Stomach smooth muscle (tissue), 2 donors: ENCODE measurements around the gene NHSL2.

Experiments
- H3K27ac ChIP-seq: one replicate; pipeline ENCODE4 v1.7.0; 2013; ENCODE audit warnings: mild to moderate bottlenecking, low read length, inconsistent platforms
- H3K27me3 ChIP-seq, 2 donors: one replicate each; pipeline ENCODE4 v1.7.0; 2013; ENCODE audit warnings: low read length in 2 of 2; ENCODE audit not compliant: insufficient read depth in 2 of 2, control insufficient read depth in 1 of 2
- H3K36me3 ChIP-seq, 2 donors: one replicate each; pipeline ENCODE4 v1.7.0; 2013; ENCODE audit warnings: low read length in 2 of 2; ENCODE audit not compliant: control insufficient read depth in 2 of 2, insufficient read depth in 2 of 2
- H3K4me1 ChIP-seq: one replicate; pipeline ENCODE4 v1.7.0; 2013; ENCODE audit warnings: low read length; ENCODE audit not compliant: control insufficient read depth, insufficient read depth
- H3K4me3 ChIP-seq, 2 donors: one replicate each; pipeline ENCODE4 v1.7.0; 2013; ENCODE audit warnings: low read length in 2 of 2
- H3K9ac ChIP-seq, 2 donors: one replicate each; pipeline ENCODE4 v1.7.0; 2013; ENCODE audit warnings: low read length in 2 of 2, mild to moderate bottlenecking in 1 of 2
- H3K9me3 ChIP-seq, 2 donors: one replicate each; pipeline ENCODE4 v1.7.0; 2013; ENCODE audit warnings: low read length in 2 of 2; ENCODE audit not compliant: control insufficient read depth in 2 of 2
- donor health status: healthy.
- donor health status: Pancreatic carcinoma.

Gene NHSL2

DNA sequence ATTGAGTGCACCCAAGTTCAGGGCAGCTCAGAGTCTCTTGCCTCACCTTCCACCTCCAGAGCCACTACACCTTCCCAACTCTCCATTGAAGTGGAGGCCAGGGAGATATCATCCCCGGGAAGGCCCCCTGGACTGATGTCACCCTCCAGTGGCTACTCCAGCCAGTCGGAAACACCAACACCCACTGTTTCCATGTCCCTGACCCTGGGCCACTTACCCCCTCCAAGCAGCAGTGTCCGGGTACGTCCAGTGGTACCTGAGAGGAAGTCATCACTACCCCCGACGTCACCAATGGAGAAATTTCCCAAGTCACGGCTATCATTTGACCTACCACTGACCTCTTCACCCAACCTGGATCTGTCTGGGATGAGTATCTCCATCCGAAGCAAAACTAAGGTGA is 228.9 kb downstream of the NHSL2 start:
- H3K4me3 ChIP-seq: no peak overlapping the region
- H3K27me3 ChIP-seq: peaks cover 0 to 24% of the 10 kb centered on the region in 2 donors
- no peaks in the 10 kb centered on the region for H3K9me3 ChIP-seq
- no peak overlapping the region for H3K27ac ChIP-seq
- H3K36me3 ChIP-seq: peaks cover 18 to 25% of the 10 kb centered on the region in 2 donors
- peaks cover 3% of the 10 kb centered on the region for H3K4me1 ChIP-seq
- H3K9ac ChIP-seq: no peak overlapping the region

DNA sequence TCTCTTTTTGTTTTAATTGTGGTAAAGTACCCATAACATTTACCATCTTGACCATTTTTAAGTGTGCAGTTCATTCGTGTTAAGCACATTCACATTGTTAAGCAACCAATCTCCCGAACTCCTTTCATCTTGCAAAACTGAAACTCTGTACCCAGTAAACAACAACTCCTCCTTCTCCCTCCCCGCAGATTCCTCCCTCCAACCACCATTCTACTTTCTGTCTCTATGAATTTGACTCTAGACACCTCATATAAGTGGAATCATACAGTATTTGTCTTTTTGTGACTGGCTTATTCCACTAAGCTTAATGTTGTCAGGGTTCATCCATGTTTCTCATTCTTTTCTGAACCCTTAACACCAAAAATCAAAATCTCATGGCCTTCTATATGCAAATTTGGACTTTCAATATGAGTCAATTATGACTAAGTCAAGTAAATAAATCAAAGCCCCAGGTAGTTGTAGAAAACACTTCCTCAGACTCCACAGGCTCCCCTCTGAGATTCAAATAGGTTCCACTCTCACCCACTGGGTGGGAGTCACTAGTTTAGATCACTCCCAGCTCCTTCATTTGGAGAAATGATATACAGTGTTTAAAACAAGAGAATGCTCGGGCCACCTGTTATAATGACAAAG is 230.8 kb downstream of the NHSL2 start:
- H3K27ac ChIP-seq: no peak overlapping the region
- H3K4me1 ChIP-seq: peaks cover 3% of the 10 kb centered on the region
- H3K9ac ChIP-seq: no peak overlapping the region
- H3K27me3 ChIP-seq: peaks cover 0 to 23% of the 10 kb centered on the region in 2 donors
- no peak overlapping the region for H3K4me3 ChIP-seq
- H3K9me3 ChIP-seq: no peaks in the 10 kb centered on the region
- H3K36me3 ChIP-seq: peaks cover 18 to 25% of the 10 kb centered on the region in 2 donors

DNA sequence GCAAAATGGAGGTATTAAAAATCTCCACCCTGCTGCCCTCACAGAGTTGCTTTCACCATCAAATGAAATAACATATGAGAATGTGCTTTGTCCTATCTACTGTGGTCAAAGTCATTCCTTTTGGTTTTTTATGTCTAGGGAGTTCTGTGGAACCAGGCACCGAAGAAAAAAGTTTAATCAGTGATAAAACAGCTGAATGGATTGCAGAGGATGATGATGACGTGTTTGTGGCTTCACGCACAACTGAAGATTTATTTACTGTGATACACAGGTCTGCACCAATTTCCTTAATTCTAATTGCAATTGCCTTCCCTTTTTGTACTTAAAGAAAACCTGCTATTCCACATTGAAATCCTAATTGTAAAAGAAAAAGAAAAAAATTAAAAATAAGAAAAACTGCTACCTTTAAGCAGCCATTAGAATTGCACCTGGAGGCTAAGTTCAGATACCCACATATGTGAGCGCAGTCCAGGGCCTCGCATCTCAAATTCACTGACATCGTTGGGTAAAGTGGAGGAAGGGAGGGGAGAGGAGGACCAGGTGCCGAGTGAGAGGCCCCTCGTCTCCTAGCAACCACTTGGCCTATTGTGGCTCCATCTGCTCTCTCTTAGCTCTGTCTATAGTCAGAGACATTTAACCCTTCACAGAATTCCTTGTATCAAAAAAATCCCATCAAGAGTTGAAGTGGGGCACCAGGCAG is 231.6 kb downstream of the NHSL2 start:
- peaks cover 3% of the 10 kb centered on the region for H3K4me1 ChIP-seq
- H3K9ac ChIP-seq: no peak overlapping the region
- no peaks in the 10 kb centered on the region for H3K9me3 ChIP-seq
- no peak overlapping the region for H3K4me3 ChIP-seq
- peaks cover 14 to 25% of the 10 kb centered on the region in 2 donors for H3K36me3 ChIP-seq
- H3K27ac ChIP-seq: no peak overlapping the region
- peaks cover 0 to 25% of the 10 kb centered on the region in 2 donors for H3K27me3 ChIP-seq

DNA sequence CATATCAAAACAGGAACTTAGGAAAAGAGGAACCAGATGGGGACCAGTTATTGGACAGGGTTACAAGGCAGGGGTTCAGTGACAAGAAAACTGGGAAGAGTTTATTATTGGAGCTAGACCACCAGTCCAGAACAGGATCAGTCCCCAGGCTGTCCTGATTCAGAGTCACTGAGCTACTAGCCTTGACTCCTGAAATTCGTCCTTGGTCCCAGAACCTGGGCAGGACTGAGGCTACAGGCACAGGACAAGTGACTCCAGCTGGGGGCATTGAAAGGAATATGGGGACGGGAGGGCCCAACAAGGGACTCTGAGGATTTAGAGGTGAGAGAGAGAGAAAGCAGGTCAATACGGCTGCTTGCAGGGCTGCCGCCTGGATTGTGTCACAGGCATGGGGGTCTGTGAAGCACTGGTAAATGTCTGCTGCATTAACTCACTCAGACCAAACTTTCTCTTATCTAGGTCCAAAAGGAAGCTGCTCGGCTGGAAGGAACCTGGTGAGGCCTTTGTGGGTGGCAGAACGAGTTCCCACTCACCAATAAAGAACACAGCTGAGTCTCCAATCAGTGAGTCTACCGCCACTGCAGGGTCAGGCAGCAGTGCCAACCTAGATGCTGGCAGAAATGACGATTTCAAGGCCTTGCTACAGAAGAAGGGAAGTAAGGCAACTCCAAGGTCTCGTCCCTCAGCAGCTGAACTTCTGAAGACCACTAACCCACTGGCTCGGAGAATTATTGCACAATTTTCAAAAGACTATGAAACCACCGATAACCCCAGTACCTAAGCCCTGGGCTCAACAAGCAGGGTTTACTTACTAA is 232.4 kb downstream of the NHSL2 start:
- H3K4me3 ChIP-seq: no peak overlapping the region
- no peaks in the 10 kb centered on the region for H3K9me3 ChIP-seq
- H3K27ac ChIP-seq: no peak overlapping the region
- H3K27me3 ChIP-seq: peaks cover 0 to 20% of the 10 kb centered on the region in 2 donors
- peaks cover 3% of the 10 kb centered on the region for H3K4me1 ChIP-seq
- H3K36me3 ChIP-seq: peaks cover 13 to 24% of the 10 kb centered on the region in 2 donors
- H3K9ac ChIP-seq: no peak overlapping the region

- no peak overlapping the region for H3K9ac ChIP-seq
- no peak overlapping the region for H3K4me3 ChIP-seq
- no peak overlapping the region for H3K27ac ChIP-seq
- peaks cover 0 to 20% of the 10 kb centered on the region in 2 donors for H3K27me3 ChIP-seq
- no peaks in the 10 kb centered on the region for H3K9me3 ChIP-seq
- peaks cover 3% of the 10 kb centered on the region for H3K4me1 ChIP-seq
- H3K36me3 ChIP-seq: peaks cover 11 to 22% of the 10 kb centered on the region in 2 donors
Measured at GRCh38 chrX:72143609-72143907, 232.9 kb downstream of the NHSL2 start.

DNA sequence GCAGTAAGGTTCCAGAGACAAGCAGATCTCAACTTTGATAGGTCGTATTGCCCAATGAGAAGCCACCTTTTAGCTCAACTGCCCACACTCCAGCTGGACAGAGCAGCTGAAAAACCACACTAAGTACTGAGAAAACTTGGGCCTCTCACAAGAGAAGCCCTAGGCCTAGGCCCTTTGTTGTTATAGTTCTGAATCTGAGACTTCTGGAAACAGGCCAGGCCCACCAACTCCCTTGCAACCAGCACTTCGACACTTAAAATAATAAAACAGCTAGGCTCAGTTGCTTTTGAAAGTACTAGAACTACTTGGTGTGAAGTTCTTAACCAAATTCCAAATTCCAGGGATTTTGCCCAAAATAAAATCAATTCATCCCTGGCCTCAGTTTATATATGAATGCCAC is 234.5 kb downstream of the NHSL2 start:
- Histone ChIP-seq H3K4me1 (peaks cover 3% of the 10 kb centered on the region), H3K4me3 (no peak overlapping the region), H3K27me3 (peaks cover 0 to 15% of the 10 kb centered on the region in 2 donors), H3K9ac (no peak overlapping the region), H3K27ac (no peak overlapping the region), H3K9me3 (no peaks in the 10 kb centered on the region), H3K36me3 (peaks cover 6 to 16% of the 10 kb centered on the region in 2 donors)

GRCh38 chrX:72146527-72146926 is 235.9 kb downstream of the NHSL2 start:
- Histone ChIP-seq H3K9ac (no peak overlapping the region), H3K27ac (no peak overlapping the region), H3K27me3 (peaks cover 0 to 16% of the 10 kb centered on the region in 2 donors), H3K9me3 (no peaks in the 10 kb centered on the region), H3K4me1 (peaks cover 3% of the 10 kb centered on the region), H3K4me3 (no peak overlapping the region), H3K36me3 (peaks cover 0 to 5% of the 10 kb centered on the region in 2 donors)

- Histone ChIP-seq H3K36me3 (no peaks in the 10 kb centered on the region), H3K9me3 (no peaks in the 10 kb centered on the region), H3K27me3 (peaks cover 0 to 8% of the 10 kb centered on the region in 2 donors), H3K27ac (no peak overlapping the region), H3K9ac (no peak overlapping the region), H3K4me3 (no peak overlapping the region), H3K4me1 (no peaks in the 10 kb centered on the region)
Measured at GRCh38 chrX:72158773-72159172, 248.1 kb downstream of the NHSL2 start.

DNA sequence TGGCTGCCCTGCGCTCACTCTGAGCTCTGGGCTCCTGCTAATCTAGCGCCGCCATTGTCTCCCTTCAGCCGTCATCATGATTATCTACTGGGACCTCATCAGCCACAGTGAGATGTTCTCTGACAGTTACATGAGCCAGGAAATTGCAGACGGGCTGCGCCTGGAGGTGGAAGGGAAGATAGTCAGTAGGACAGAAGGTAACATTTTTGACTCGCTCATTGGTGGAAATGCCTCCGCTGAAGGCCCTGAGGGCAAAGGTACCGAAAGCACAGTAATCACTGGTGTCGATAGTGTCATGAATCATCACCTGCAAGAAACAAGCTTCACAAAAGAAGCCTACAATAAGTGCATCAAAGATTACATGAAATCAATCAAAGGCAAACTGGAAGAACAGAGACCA is 249.1 kb downstream of the NHSL2 start:
- H3K4me3 ChIP-seq: no peak overlapping the region
- no peaks in the 10 kb centered on the region for H3K4me1 ChIP-seq
- H3K27ac ChIP-seq: no peak overlapping the region
- no peaks in the 10 kb centered on the region for H3K36me3 ChIP-seq
- H3K27me3 ChIP-seq: peaks cover 0 to 6% of the 10 kb centered on the region in 2 donors
- H3K9me3 ChIP-seq: no peaks in the 10 kb centered on the region
- no peak overlapping the region for H3K9ac ChIP-seq

- H3K9ac ChIP-seq: no peak overlapping the region
- no peak overlapping the region for H3K27ac ChIP-seq
- H3K4me3 ChIP-seq: no peak overlapping the region
- no peaks in the 10 kb centered on the region for H3K36me3 ChIP-seq
- H3K27me3 ChIP-seq: peaks cover 0 to 5% of the 10 kb centered on the region in 2 donors
- no peaks in the 10 kb centered on the region for H3K9me3 ChIP-seq
- H3K4me1 ChIP-seq: no peaks in the 10 kb centered on the region
Measured at GRCh38 chrX:72165551-72165950, 254.9 kb downstream of the NHSL2 start.
